K562 (cell line): Measurements from ENCODE around the gene VBP1. TPM values are rescaled to one million over a fixed set of nuclear protein-coding genes. Genes with fewer than 3 reads are reported as not detected.

ENCODE experiments used
- ATAC-seq: fragments of 200-7000 bp; cut with Tn5 transposase; 3 replicates; pipeline ENCODE4 v1.9.1; 2020; ENCODE audit warnings: moderate library complexity
- BruUV-seq: library from RNA; stranded (reverse); fragments of 400-500 nt; replicated peaks from 2 replicates; lab custom pipeline; 2021; lab: Mats Ljungman, UMichigan
- CTCF ChIA-PET: fragments of 300-600 bp; formaldehyde crosslinking; extraction: SDS; loops from one replicate; lab custom pipeline; 2021; ENCODE audit warnings: low intra/inter-chr PET ratio; lab: Yijun Ruan, JAX
- POLR2A ChIA-PET: fragments of 300-600, 350-650 bp; sonication (Branson Sonifier 250); formaldehyde crosslinking; extraction: SDS; loops from one replicate; lab custom pipeline; 2021; ENCODE audit warnings: antibody characterized with exemption, inconsistent platforms; lab: Yijun Ruan, JAX
- DNase-seq, 4 experiments: peaks; one replicate each; pipeline versions ENCODE4 v3.0.0 to v3.0.0-alpha.2; 2011 to 2018; ENCODE audit warnings: low spot score in 3 of 4, mixed read lengths in 3 of 4; ENCODE audit errors: extremely low read depth in 1 of 4
- FAIRE-seq: peaks from 2 replicates; lab custom pipeline; 2011; peaks lifted over from hg19 to GRCh38; lab: Jason Lieb, UNC
- H2AFZ ChIP-seq: 2 replicates; pipeline ENCODE4 v1.6.0; 2011; ENCODE audit warnings: low read depth, low read length, control low read depth, inconsistent platforms
- H3K27ac ChIP-seq: fragments of 200-600 bp; 3 replicates; pipeline ENCODE4 v1.8.0; 2011; ENCODE audit warnings: low read depth, mild to moderate bottlenecking, control low read depth, inconsistent platforms, low read length, moderate library complexity, mixed read lengths; ENCODE audit errors: extremely low read depth
- H3K27me3 ChIP-seq, 2 experiments: fragments of 300-600 bp in 1 of 2; 2 replicates in 1 of 2; 3 replicates in 1 of 2; pipeline versions ENCODE4 v1.6.0 to v1.8.0; 2011; ENCODE audit warnings: inconsistent platforms in 2 of 2, low read length in 2 of 2, mild to moderate bottlenecking in 1 of 2, mixed read lengths in 1 of 2, moderate library complexity in 1 of 2; ENCODE audit not compliant: control insufficient read depth in 2 of 2, insufficient read depth in 2 of 2
- H3K36me3 ChIP-seq: fragments of 300-600 bp; 3 replicates; pipeline ENCODE4 v1.8.0; 2011; ENCODE audit warnings: mild to moderate bottlenecking, low read length, inconsistent platforms; ENCODE audit not compliant: control insufficient read depth, insufficient read depth
- H3K4me1 ChIP-seq, 2 experiments: fragments of 200-600 bp in 1 of 2; replicated peaks in 1 of 2; 2 replicates in 1 of 2; 3 replicates in 1 of 2; pipeline versions ENCODE4 v1.5.1 to v1.8.0; 2011; ENCODE audit warnings: inconsistent platforms in 2 of 2, low read length in 2 of 2, mild to moderate bottlenecking in 1 of 2, mixed read lengths in 1 of 2, moderate library complexity in 1 of 2; ENCODE audit not compliant: control insufficient read depth in 2 of 2, insufficient read depth in 2 of 2
- H3K4me2 ChIP-seq: 2 replicates; pipeline ENCODE4 v1.6.1; 2011; ENCODE audit warnings: low read length, control low read depth, inconsistent platforms, mixed read lengths; ENCODE audit not compliant: insufficient read depth
- H3K4me3 ChIP-seq: fragments of 200-600 bp; sonication (generic), shearing (Covaris generic); 2 replicates; pipeline ENCODE4 v1.5.1; 2016; ENCODE audit warnings: control low read depth, inconsistent platforms
- H3K79me2 ChIP-seq: fragments of 200-600 bp; 3 replicates; pipeline ENCODE4 v1.8.0; 2011; ENCODE audit warnings: low read length, inconsistent platforms; ENCODE audit not compliant: control insufficient read depth, insufficient read depth
- H3K9ac ChIP-seq, 2 experiments: 2 replicates each; pipeline versions ENCODE4 v1.6.0 to v1.6.1; 2011; ENCODE audit warnings: low read depth in 2 of 2, low read length in 2 of 2, control low read depth in 1 of 2, inconsistent platforms in 1 of 2, mild to moderate bottlenecking in 1 of 2, mixed read lengths in 1 of 2; ENCODE audit not compliant: insufficient read depth in 1 of 2
- H3K9me1 ChIP-seq: one replicate; pipeline ENCODE4 v1.6.0; 2011; ENCODE audit warnings: inconsistent platforms, mild to moderate bottlenecking, low read length, moderate library complexity; ENCODE audit not compliant: control insufficient read depth, insufficient read depth
- H3K9me3 ChIP-seq: replicated peaks from 2 replicates; pipeline ENCODE4 v1.5.1; 2011; ENCODE audit warnings: low read depth, low read length, inconsistent platforms; ENCODE audit not compliant: control insufficient read depth, insufficient read depth
- H4K20me1 ChIP-seq: replicated peaks from 2 replicates; pipeline ENCODE4 v1.6.1; 2011; ENCODE audit warnings: low read length, inconsistent platforms, mixed read lengths; ENCODE audit not compliant: control insufficient read depth, insufficient read depth
- YY1 ChIP-seq, 3 experiments: IDR thresholded peaks; 2 replicates each; pipeline ENCODE4 v1.6.1; 2011; ENCODE audit warnings: low read length in 2 of 3, mild to moderate bottlenecking in 2 of 3, moderate library complexity in 2 of 3, borderline replicate concordance in 1 of 3, control low read depth in 1 of 3, low read depth in 1 of 3; ENCODE audit not compliant: insufficient read depth in 3 of 3, insufficient replicate concordance in 2 of 3, control insufficient read depth in 1 of 3, insufficient read length in 1 of 3; ENCODE audit errors: extremely low read depth in 1 of 3
- ZKSCAN3 ChIP-seq: fragments of 250-450 bp; sonication (Bioruptor Pico); IDR thresholded peaks from 2 replicates; pipeline ENCODE4 v1.4.0; 2020
- WGBS: fragments of 100-300 bp; shearing (Covaris generic); methylation state at CpG from one replicate; pipeline ENCODE4 v1.1.6; 2016; ENCODE audit warnings: low coverage, mixed read lengths; ENCODE audit not compliant: insufficient coverage; ENCODE audit errors: missing lambda C conversion rate; 5-methylcytosine and 5-hydroxymethylcytosine counted together
- in situ Hi-C: fragments of 300-500 bp; cut with MboI; formaldehyde crosslinking; loops from 4 replicates; pipeline ENCODE4 v1.15.0; 2018; ENCODE audit warnings: inconsistent platforms, mixed read lengths
- intact Hi-C: fragments of 100-400 bp; cut with micrococcal nuclease; formaldehyde crosslinking; loops from 2 replicates; pipeline ENCODE4 v1.14.2; 2022
- polyA plus RNA-seq, 8 experiments: library from polyadenylated mRNA; depleted of rRNA in 4 of 8; stranded (reverse) in 5 of 8; unstranded in 3 of 8; fragments of >200 nt; fragmentation: Nextera tagmentation in 2 of 8; fragmentation: Illumina TruSeq in 1 of 8; extraction: Ambion mirVana in 2 of 8; extraction: Trizol in 1 of 8; gene quantifications; 2 replicates each; pipeline versions ENCODE4 v1.2.1 to v1.2.3, GENCODE V29; 2011 to 2014; ENCODE audit warnings: inconsistent platforms in 1 of 8, missing spikeins in 1 of 8
- total RNA-seq, 7 experiments: library from RNA; depleted of rRNA in 6 of 7; stranded (reverse); fragments of >200 nt in 6 of 7; fragmentation: Illumina TruSeq in 2 of 7; extraction: Trizol in 2 of 7; gene quantifications; 2 replicates each; pipeline versions ENCODE4 v1.2.1 to v1.2.3, GENCODE V29; 2011 to 2021; ENCODE audit warnings: low replicate concordance in 1 of 7
- TF ChIP-seq, protein P1 (sequence below): sonication (generic); formaldehyde crosslinking; IDR thresholded peaks from 2 replicates; pipeline ENCODE4 v1.8.1; 2023; ENCODE audit warnings: mild to moderate bottlenecking, missing genetic modification reagents

The VBP1 gene
- total and polyA plus RNA-seq, 9 of the 15 experiments (the other 6 are each of a cell fraction or from before 2014, with no cell fraction given), result 83.2 to 263 (median 151) TPM

DNA sequence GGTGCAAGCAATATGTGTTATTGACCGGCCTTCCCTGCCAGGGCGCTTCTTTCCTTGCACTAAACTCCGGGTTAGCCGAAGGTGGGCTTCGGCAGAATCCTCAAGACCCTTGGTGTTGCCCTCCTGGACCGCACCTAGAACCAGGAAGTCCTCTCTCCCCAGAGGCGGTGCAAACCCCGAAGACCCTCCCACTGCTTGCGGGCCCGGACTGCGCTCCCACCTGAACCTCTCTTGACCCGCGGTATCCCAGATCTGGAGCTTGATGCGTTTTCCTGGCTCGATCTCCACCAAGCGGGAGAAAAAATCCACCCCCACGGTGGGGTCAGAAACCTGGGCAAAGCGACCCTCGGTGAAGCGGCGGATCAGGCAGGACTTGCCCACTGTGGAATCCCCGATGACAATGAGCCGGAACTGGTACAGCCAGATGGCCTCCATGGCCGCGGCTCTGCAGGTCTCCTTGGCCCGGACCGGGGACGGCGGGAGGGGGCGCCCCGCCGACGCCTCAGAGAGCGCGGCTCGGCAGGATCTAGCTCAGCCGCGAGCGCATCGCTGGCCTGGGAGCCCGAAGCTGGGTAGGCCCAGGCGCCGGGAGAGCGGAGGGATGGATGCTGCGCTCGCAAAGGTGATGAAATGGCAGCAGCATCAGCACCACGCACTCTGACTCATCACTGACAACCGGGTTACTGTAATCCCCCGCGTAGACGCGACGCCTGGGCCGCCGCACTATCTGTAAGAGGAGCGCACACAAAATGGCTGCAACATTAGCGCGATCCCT, 47.8 kb downstream of the VBP1 start, which contains the start of gene RAB39B:
RAB39B (minus strand) TSS at position 638 of the 775 bp plus-strand sequence; CDS start at position 435, 203 bp downstream.
- Histone ChIP-seq H3K27ac (no peak within 1 kb of the TSS), H3K4me2 (no peak within 1 kb of the TSS), H3K4me1 (no peaks in the 10 kb centered on the region), H3K27me3 (no peaks in the 10 kb centered on the region), H2AFZ (no peak within 1 kb of the TSS), H3K9me3 (no peaks in the 10 kb centered on the region), H3K9me1 (no peaks in the 10 kb centered on the region), H4K20me1 (no peaks in the 10 kb centered on the region), H3K9ac (no peak within 1 kb of the TSS), H3K36me3 (no peaks in the 10 kb centered on the region), H3K79me2 (no peaks in the 10 kb centered on the region), H3K4me3 (no peak within 1 kb of the TSS)
- TF ChIP-seq, protein P1, sequence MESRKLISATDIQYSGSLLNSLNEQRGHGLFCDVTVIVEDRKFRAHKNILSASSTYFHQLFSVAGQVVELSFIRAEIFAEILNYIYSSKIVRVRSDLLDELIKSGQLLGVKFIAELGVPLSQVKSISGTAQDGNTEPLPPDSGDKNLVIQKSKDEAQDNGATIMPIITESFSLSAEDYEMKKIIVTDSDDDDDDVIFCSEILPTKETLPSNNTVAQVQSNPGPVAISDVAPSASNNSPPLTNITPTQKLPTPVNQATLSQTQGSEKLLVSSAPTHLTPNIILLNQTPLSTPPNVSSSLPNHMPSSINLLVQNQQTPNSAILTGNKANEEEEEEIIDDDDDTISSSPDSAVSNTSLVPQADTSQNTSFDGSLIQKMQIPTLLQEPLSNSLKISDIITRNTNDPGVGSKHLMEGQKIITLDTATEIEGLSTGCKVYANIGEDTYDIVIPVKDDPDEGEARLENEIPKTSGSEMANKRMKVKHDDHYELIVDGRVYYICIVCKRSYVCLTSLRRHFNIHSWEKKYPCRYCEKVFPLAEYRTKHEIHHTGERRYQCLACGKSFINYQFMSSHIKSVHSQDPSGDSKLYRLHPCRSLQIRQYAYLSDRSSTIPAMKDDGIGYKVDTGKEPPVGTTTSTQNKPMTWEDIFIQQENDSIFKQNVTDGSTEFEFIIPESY, result peak; percentile 65; the same call in 1 of the 2 replicates
- TF ChIP-seq ZKSCAN3 (CRISPR knock-in tag) (no peak), YY1 (IDR thresholded peaks at IDR 0.05; ENCODE audit: borderline replicate concordance in 1 of 3, control insufficient read depth in 1 of 3, extremely low read depth in 1 of 3, insufficient read depth in 3 of 3, insufficient read length in 1 of 3, insufficient replicate concordance in 2 of 3, low read depth in 1 of 3, low read length in 2 of 3) (peak in 1 of 3 experiments; percentile 37)
- WGBS, result 83% methylated on average over 23 of the region's 58 CpGs
- FAIRE-seq (no peak), ATAC-seq (no peak), DNase-seq (no peak)
- BruUV-seq, result no TSS peak
- intact Hi-C loops, result no loop called here
- POLR2A ChIA-PET, result interaction anchor here (0.6 kb wide), 1 partner anchor 43 kb away, joined by 3 read pairs; no protein-coding TSS in a partner anchor
- CTCF ChIA-PET, result no interaction called here
- in situ Hi-C loops, result no loop called here
